Osteocyte (in vitro differentiated cells): ENCODE data around the gene KCNC1. TPM values are rescaled to one million over a fixed set of nuclear protein-coding genes. Genes with fewer than 3 reads are reported as not detected.

Experiments
- DNase-seq: peaks from one replicate; pipeline ENCODE4 v3.0.0; 2021; ENCODE audit warnings: mixed read lengths; ENCODE audit not compliant: unreplicated experiment; ENCODE audit errors: extremely low spot score
- H3K27ac Mint-ChIP-seq: one replicate; pipeline ENCODE4 v1.8.0; 2021; ENCODE audit warnings: mild to moderate bottlenecking, mixed read lengths; ENCODE audit not compliant: unreplicated experiment
- H3K27me3 Mint-ChIP-seq: one replicate; pipeline ENCODE4 v1.8.0; 2021; ENCODE audit warnings: mixed read lengths; ENCODE audit not compliant: unreplicated experiment
- H3K36me3 Mint-ChIP-seq: one replicate; pipeline ENCODE4 v1.8.0; 2021; ENCODE audit warnings: mixed read lengths; ENCODE audit not compliant: unreplicated experiment
- H3K4me1 Mint-ChIP-seq: one replicate; pipeline ENCODE4 v1.8.0; 2021; ENCODE audit warnings: mixed read lengths; ENCODE audit not compliant: unreplicated experiment
- H3K4me3 Mint-ChIP-seq: one replicate; pipeline ENCODE4 v1.8.0; 2021; ENCODE audit warnings: mild to moderate bottlenecking, moderate library complexity, mixed read lengths; ENCODE audit not compliant: unreplicated experiment
- H3K9me3 Mint-ChIP-seq: one replicate; pipeline ENCODE4 v1.8.0; 2021; ENCODE audit warnings: mixed read lengths; ENCODE audit not compliant: unreplicated experiment
- CTCF ChIP-seq: fragments of 200-600 bp; sonication (generic); IDR thresholded peaks from 2 replicates; pipeline ENCODE4 v1.5.0; 2021; ENCODE audit warnings: antibody characterized with exemption, mild to moderate bottlenecking, moderate library complexity
- total RNA-seq: library from RNA; stranded (reverse); gene quantifications from 2 replicates; pipeline ENCODE4 v1.2.1, GENCODE V29; 2021

KCNC1 gene
- total RNA-seq, 1 donor from 2014 or later: not detected

- H3K36me3 Mint-ChIP-seq: no peaks in the 10 kb centered on the region
- peak; percentile 30 for TF ChIP-seq CTCF
- DNase-seq: no peak
- H3K9me3 Mint-ChIP-seq: no peaks in the 10 kb centered on the region
- H3K4me1 Mint-ChIP-seq: peaks cover 8% of the 10 kb centered on the region
- peaks cover 54% of the 10 kb centered on the region for H3K27me3 Mint-ChIP-seq
- no peak overlapping the region for H3K27ac Mint-ChIP-seq
- H3K4me3 Mint-ChIP-seq: no peak overlapping the region
Measured at GRCh38 chr11:17719938-17720795, 14.4 kb upstream of the KCNC1 start.

GRCh38 chr11:17720796-17721171 is 13.8 kb upstream of the KCNC1 start:
- Mint-ChIP-seq H3K27ac (no peak overlapping the region), H3K9me3 (no peaks in the 10 kb centered on the region), H3K36me3 (no peaks in the 10 kb centered on the region), H3K27me3 (peaks cover 58% of the 10 kb centered on the region), H3K4me3 (no peak overlapping the region), H3K4me1 (peaks cover 8% of the 10 kb centered on the region)
- TF ChIP-seq CTCF: no peak
- no peak for DNase-seq

- Mint-ChIP-seq H3K9me3 (no peaks in the 10 kb centered on the region), H3K27ac (no peak overlapping the region), H3K4me3 (no peak overlapping the region), H3K4me1 (peaks cover 8% of the 10 kb centered on the region), H3K36me3 (no peaks in the 10 kb centered on the region), H3K27me3 (peaks cover 59% of the 10 kb centered on the region)
- no peak for TF ChIP-seq CTCF
- no peak for DNase-seq
Measured at GRCh38 chr11:17721242-17721999, 13.2 kb upstream of the KCNC1 start.

GRCh38 chr11:17722000-17722643 is 12.5 kb upstream of the KCNC1 start:
- no peaks in the 10 kb centered on the region for H3K9me3 Mint-ChIP-seq

More at GRCh38 chr11:17722000-17722643, 12.5 kb upstream of the KCNC1 start:
- no peak overlapping the region for H3K27ac Mint-ChIP-seq
- no peaks in the 10 kb centered on the region for H3K36me3 Mint-ChIP-seq
- TF ChIP-seq CTCF: peak; percentile 36
- peaks cover 8% of the 10 kb centered on the region for H3K4me1 Mint-ChIP-seq
- no peak for DNase-seq
- H3K27me3 Mint-ChIP-seq: peaks cover 63% of the 10 kb centered on the region
- no peak overlapping the region for H3K4me3 Mint-ChIP-seq
